GM10248 (cell line): ENCODE measurements around the gene JADE2.
A peak's percentile ranks its signal among the peaks of the same experiment; 100 is the strongest.

ENCODE experiments used
- CTCF ChIA-PET: fragments of 300-600 bp; sonication (Branson Sonifier 250); formaldehyde crosslinking; extraction: SDS; loops from one replicate; lab custom pipeline; 2021; ENCODE audit warnings: antibody characterized with exemption; lab: Yijun Ruan, JAX
- POLR2A ChIA-PET: fragments of 350-650 bp; sonication (Branson Sonifier 250); formaldehyde crosslinking; extraction: SDS; loops from one replicate; lab custom pipeline; 2020; ENCODE audit warnings: antibody characterized with exemption; lab: Yijun Ruan, JAX
- DNase-seq: peaks from one replicate; pipeline ENCODE4 v3.0.0; 2012; ENCODE audit errors: extremely low spot score
- CTCF ChIP-seq: IDR thresholded peaks from 2 replicates; pipeline ENCODE4 v1.5.1; 2012; ENCODE audit warnings: mild to moderate bottlenecking, low read depth; ENCODE audit errors: extremely low read depth, missing control alignments, control extremely low read depth

JADE2 gene

DNA sequence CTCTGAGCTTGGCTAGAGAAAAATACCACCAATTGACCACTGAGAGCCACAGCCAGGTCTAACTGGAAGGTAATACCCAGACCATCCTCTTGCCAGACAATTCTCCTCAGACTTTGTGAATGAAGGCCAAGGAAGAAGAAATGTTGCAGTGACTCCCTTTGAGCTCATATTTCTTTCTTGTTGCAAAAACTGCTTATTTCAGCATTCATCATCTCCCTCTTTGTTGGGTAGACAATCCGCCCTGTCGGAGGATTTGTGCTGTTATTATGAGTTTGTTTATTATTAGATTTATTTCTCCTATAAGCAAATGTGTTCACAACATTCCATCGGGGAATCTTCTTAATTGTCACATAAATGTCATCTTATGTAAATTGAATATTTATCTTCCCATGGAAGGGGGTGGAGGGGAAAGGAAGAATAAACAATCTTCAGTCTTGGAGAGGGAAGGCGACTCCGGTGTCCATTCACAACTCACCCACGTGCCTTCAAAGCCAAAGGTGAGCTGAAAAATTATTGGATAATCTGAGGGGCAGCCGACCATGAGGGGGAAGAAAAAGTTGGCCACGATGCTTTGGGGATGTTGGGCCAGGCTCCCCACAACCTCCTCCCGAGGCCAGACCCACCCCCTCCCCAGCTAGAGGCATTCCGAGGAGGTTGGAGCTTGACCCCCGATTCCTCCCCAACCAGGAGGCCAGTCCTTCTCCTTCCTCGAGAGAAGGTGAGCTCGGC lies 1.8 kb upstream of the JADE2 start:
- no peak for DNase-seq
- no peak for TF ChIP-seq CTCF
- POLR2A ChIA-PET, result no interaction called here
- CTCF ChIA-PET, result interaction anchor here (0.7 to 8.7 kb wide), 6 partner anchors 12 to 112 kb away, joined by 3 to 143 read pairs (median 4); partner anchors contain the start of gene CDKN2AIPNL

- TF ChIP-seq CTCF, result no peak
- peak; percentile 67 for DNase-seq
- ChIA-PET POLR2A (interaction anchor here (0.6 to 2.8 kb wide), 4 partner anchors 8 to 1759 kb away, joined by 3 to 13 read pairs (median 6); partner anchors contain the start of gene UBE2B), CTCF (interaction anchor here (0.7 to 8.7 kb wide), 5 partner anchors 12 to 298 kb away, joined by 3 to 143 read pairs (median 4); partner anchors contain the start of genes CDKN2AIPNL and PPP2CA)
Observed at GRCh38 chr5:134524272-134524825, 1.1 kb upstream of the JADE2 start.

DNA sequence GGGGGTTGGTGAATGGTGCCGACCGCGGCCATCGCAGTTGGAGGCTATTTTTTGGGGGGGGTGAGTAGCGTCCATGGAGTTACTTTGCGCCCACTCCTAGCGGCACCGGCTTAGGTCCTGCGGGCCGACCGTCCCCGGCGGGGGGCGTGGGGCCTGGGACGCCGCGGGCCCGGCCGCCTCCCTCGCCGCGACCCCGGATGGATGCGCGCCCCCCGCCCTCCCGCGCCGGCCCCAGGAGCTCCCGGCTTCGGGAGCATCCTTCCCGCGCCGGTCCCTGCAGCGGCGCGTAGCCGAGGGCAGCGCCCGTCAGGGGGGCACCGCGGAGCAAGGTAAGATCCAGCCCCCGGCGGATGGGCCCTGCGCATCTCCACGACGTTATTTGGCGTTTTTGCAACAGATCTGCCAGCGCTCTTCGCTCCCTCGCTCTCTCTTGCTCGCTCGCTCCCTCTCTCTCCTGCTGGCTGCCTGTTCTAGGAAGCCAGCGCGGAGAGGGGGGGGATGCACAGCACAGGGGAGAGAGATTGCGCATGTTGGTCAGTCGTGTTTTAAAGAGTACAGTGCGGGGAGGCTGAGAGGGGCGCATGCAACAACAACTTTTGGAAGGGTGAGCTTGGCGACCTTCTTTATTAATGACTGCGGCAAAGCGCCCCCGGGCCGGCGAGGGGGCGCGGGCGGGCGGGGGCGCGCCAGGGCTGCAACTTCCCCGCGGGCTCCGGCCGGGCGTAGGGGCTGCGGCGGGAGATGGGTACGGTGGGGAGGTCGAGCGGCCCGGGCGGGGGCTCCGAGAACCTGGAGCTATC lies 413 bp downstream of the JADE2 start:
- ChIA-PET POLR2A (interaction anchor here (2.8 kb wide), 1 partner anchor 154 kb away, joined by 13 read pairs; the partner anchor contains the start of gene UBE2B), CTCF (interaction anchor here (1.2 to 8.7 kb wide), 7 partner anchors 9 to 219 kb away, joined by 3 to 143 read pairs (median 7); no protein-coding TSS in a partner anchor)
- TF ChIP-seq CTCF, result no peak
- DNase-seq, result peak; percentile 55

GRCh38 chr5:134526483-134527155 lies 1.1 kb downstream of the JADE2 start:
- CTCF ChIA-PET, result interaction anchor here (0.8 to 8.7 kb wide), 22 partner anchors 10 to 220 kb away, joined by 3 to 143 read pairs (median 6); partner anchors contain the start of genes CDKN2AIPNL and UBE2B
- POLR2A ChIA-PET, result interaction anchor here (2.8 kb wide), 1 partner anchor 155 kb away, joined by 13 read pairs; the partner anchor contains the start of gene UBE2B
- peak; percentile 80 for DNase-seq
- TF ChIP-seq CTCF, result peak; percentile 38

DNA sequence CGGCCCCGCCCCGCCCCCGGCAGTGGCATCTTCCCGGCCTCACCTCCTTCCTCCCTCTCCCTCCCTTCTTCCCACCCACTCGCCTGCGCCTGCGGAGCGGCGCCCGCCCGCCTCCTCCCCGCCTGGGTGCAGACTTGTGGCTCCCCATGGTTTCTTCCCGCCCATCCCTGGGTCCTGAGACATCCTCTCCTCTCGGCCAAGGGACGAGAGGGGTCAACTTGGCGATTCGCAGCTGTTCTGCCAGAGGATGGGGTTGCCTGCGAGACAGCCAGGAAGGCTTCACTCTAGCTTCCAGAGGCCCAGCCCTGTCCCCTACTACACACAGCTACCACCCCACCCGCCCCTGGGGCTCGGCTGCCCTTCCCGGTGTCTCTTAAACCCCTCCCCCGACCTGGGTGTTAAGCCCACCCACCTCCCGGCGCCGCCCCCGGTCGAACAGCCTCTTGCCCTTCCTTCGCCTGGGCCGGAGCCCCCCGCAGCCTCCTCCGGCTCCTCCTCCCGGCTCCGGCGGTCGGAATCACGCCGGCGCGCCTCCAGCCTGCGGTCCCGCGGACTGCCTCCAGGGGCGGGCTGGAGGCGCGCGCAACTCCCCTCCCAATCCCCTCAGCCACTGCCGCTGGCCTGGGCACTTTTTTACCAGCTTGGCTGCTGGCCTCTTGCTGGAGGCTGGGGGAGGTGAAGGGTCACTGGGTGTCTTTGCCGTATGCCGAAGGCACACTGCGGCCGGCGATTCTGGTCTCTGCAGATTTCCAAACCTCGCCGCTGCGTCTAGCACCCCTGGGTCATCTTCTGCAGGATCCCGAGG lies 1.9 kb downstream of the JADE2 start:
- peak; percentile 88 for DNase-seq
- TF ChIP-seq CTCF, result peak; percentile 76
- CTCF ChIA-PET, result interaction anchor here (0.8 to 8.7 kb wide), 27 partner anchors 10 to 333 kb away, joined by 3 to 143 read pairs (median 5); partner anchors contain the start of genes CDKN2AIPNL and UBE2B
- POLR2A ChIA-PET, result interaction anchor here (0.6 to 2.8 kb wide), 3 partner anchors 13 to 155 kb away, joined by 4 to 13 read pairs (median 5); partner anchors contain the start of gene UBE2B
